D341Med (cell line): ENCODE results near the gene CCL16.
"Not testable (repeated sequence)": the region's sequence is repeated elsewhere in the genome, so short reads cannot be mapped to it uniquely, and the experiment has no call there.

Source experiments
- DNase-seq: peaks from one replicate; pipeline ENCODE4 v3.0.0; 2012; ENCODE audit warnings: low spot score

Gene CCL16

GRCh38 chr17:35981246-35981645 lies at the start of gene CCL16:
Gene CCL16 (minus strand): TSS chr17:35981497. CDS start chr17:35981420, 77 bp downstream.
- DNase-seq = peak; percentile 24

GRCh38 chr17:36030956-36031355 lies 49.7 kb upstream of the CCL16 start:
- no peak for DNase-seq

DNA sequence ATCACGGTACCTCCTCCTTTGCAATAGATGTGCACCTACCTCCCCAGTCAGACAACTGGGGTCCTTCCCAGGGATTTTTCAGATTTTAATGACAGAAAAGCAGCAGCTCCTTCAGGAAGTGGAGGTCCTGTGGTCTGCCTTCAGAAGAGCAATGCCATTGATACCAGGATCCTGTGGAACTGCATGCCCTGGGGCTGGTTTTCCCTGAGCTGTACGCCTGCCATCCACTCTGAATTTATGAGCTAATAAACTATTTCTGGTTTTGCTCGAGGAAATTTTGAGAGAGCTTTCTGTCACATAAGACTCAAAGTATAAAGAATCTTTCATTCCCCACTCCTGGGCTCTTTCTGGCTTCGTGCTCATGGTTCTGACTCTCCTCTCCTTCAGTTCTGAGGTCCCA lies 46.5 kb upstream of the CCL16 start:
- no peak for DNase-seq

DNA sequence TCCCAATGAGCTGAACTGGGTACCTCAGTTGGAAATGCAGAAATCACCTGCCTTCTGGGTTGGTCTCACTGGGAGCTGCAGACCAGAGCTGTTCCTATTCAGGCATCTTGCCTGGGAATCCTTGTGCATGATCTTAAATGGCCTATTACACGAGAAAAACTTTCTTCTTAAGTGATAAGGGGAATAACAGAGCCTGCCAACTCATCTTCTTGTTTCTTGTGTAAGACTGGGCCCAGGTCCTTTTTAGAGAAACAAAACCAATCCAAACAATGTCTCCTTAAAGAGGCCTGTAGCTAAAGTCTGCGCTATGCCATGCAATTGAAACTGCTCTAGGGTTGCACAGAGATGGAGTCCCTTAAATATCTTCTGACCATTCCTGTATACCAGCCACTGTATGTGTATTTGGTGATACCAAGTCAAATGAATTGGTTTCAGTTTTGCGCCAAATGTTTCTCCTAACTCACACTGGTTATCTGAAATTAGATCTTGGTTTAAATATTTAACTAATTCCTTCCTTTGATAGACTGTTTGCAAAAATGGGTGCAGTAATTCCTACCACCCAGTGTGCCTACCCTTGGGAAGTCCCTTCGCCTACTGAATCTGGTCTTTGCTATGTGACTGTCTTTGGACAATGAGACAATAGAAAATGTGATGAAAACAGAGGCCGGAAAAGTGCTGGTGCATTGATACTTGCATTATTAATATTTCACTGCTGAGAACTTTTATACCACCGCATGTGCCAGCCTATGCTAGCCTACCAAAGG lies 43.0 kb upstream of the CCL16 start:
- no peak for DNase-seq

GRCh38 chr17:36019423-36019822 lies 38.1 kb upstream of the CCL16 start:
- no peak for DNase-seq

GRCh38 chr17:36017799-36018198 lies 36.5 kb upstream of the CCL16 start, which contains the start of gene CCL23:
Gene CCL23 (minus strand): TSS chr17:36017972. CDS start chr17:36017897, 75 bp downstream.
- DNase-seq = no peak

DNA sequence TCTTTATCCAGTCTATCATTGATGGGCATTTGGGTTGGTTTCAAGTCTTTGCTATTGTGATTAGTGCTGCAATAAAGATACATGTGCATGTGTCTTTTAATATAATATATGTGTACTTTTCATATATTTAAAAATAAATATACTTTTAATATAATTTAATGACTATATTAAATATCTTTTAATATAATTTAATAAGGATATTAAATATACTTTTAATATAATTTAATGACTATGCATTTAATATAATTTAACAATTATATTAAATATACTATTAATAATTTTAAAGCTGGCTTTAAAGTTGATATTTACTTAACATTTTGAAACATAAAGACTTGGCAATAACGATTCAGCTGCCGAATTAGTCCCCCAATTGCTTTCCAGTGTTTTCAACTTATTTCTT lies 35.3 kb upstream of the CCL16 start:
- DNase-seq = no peak

DNA sequence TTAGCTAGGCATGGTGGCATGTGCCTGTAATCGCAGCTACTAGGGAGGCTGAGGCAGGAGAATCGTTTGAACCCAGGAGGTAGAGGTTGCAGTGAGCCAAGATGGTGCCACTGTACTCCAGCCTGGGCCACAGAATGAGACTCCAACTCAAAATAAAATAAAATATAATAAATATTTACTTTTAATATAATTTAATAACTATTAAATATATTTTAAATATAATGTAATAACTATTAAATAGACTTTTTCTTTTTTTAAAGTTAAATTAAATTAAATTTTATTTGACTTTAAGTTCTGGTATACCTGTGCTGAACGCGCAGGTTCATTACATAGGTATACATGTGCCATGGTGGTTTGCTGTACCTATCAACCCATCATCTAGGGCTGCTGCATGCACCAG lies 34.6 kb upstream of the CCL16 start:
- DNase-seq = not testable (repeated sequence)

GRCh38 chr17:36014946-36015345 lies 33.6 kb upstream of the CCL16 start:
- no peak for DNase-seq

- no peak for DNase-seq
Measured at GRCh38 chr17:36011201-36011600, 29.9 kb upstream of the CCL16 start.

DNA sequence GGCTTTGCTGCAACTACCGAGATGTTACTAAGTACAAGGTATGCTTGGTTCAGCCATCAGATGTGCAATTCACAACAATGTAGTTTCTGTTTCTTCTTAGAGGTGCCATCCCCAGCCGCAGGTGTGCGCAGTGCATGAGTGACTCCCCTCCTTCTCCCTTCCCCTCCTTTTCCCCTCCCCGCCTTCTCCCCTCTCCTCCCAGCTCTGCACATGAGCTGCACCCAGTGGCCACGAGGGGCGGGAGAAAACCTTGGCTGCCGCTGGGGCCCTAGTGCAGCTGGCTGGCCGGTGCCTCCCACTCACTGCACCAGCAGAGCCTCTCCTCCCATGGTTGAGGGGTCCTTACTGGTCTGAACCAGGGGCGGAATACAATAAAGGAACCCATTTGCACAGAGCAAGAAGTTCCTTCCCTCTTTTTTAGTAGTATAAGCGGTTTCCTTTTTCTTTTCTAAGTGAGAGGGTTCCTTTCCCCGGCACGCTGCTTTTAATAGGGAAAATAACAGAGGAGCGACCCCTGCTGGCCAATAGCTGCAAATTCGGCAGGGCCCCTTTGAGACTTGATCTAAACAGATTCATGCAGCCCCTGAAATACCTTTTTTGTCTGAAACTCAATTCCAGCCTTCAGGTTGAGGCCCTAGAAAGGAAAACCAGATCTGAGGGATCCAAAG lies 27.8 kb upstream of the CCL16 start:
- DNase-seq = no peak

GRCh38 chr17:36004594-36005108 lies 23.4 kb upstream of the CCL16 start:
- no peak for DNase-seq

DNA sequence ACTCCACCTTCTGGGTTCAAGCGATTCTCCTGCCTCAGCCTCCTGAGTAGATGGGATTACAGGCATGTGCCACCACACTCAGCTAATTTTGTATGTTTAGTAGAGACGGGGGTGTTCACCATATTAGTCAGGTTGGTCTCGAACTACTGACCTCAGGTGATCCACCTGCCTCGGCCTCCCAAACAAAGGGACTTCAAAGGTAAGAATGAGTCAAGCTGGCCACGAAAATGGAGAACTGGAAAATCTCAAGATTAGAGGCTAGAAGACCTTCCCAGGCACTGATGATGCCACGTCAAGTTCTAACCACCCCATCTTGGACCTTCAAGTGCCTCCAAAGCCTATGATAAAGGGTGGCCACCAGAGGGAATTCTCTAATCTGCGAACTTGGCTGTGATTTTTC lies 21.3 kb upstream of the CCL16 start:
- no peak for DNase-seq

DNA sequence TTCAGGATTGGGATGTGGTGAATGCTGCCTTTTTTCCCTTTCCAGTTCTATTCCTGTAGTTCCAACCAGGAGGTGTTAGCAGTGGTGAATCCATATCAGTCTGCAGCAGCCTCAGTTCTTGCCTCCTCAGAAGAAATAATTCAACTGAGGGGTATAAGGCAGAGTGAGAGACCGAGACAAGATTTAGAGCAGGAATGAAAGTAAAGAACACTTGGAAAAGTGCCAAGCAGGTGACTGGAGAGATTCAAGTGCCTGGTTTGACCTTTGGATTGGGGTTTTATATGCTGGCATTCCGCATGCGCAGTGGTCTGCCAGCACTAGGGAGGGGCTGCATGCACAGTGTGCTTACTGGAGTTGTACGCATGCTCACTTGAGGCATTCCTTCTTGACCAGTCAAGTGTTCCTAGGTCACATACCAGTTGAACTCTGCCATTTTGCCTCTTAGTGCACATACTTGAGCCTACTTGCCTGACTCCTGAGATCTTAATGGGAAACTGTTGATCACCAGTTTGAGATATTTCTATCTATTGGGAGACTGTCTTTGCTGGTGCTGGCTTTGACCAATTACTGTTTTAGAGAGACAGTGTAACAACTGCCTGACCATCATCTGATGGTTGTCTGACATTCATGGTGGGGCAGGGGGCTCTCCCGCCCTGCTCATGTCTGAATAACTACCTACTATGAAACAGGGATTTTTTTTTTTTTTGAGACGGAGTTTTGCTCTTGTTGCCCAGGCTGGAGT lies 20.7 kb upstream of the CCL16 start:
- no peak for DNase-seq

- DNase-seq = peak; percentile 25
Measured at GRCh38 chr17:36001110-36001771, 19.9 kb upstream of the CCL16 start, which contains the start of gene CCL15. Gene CCL15 (minus strand): TSS chr17:36001553. CDS start chr17:36001492, 61 bp downstream.

DNA sequence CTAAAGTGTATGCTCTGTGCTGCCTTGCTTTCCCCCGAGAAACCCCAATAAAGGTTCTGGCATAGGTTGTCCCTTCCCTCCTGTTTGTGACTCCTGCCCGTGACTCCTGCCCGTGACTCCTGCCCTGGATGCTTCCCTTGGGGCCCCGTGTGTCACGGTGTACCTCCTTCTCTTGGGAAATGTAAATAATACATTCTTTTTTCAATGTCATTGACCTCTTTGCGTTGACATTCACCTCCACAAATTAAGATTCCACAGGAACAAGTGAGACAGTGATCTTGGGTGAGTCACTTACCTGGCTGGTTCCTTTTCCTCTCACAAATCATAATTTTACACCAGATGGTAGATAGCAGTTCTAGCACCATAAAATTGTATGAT lies 19.4 kb upstream of the CCL16 start:
- no peak for DNase-seq

GRCh38 chr17:35998756-35999155 lies 17.5 kb upstream of the CCL16 start:
- DNase-seq = no peak

DNA sequence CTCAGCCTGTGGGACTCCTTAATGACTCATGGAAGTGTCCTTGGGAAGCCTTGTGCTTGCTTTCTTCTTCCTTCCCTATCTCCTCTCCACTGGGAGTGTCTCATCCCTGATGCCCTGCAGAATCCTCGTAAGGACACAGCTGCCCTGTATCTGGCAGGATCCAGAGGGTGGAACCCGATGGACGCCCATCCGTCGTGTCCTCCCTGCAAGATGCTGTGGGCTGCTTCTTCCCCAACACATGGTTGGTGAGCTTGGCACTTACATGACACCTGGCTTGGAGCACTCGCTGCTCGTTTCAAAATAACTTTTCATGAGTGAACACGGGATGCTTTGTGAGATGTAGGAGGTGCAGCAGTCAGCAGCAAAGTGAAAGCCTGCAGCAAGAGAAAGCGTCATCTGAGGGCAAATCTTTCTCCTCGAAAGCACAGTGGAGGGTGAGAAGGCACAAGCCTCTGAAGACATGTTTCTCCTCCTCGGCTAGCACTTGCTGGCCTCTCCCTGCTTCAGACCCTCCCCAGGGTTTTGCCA lies 16.8 kb upstream of the CCL16 start:
- no peak for DNase-seq

- not testable (repeated sequence) for DNase-seq
Measured at GRCh38 chr17:35995346-35995745, 14.0 kb upstream of the CCL16 start.

DNA sequence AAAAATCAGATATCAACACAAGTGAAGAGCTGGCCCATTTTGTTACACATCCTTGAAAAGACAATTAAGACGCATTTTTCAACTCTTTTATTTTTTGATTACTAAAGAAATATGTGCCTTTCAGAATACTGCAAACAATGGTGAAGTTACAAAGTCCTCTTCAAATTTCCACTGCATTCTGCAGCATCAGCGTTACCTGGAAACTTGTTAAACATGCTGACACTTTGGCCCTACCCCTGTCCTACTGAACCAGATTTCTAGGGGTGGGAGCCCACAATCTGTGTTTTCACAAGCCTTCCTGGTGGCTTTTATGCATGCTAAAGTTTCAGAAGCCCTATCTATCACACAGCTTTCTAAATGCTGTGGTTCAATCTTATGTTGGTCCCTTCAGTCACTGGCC lies 9.8 kb upstream of the CCL16 start:
- DNase-seq = no peak

DNA sequence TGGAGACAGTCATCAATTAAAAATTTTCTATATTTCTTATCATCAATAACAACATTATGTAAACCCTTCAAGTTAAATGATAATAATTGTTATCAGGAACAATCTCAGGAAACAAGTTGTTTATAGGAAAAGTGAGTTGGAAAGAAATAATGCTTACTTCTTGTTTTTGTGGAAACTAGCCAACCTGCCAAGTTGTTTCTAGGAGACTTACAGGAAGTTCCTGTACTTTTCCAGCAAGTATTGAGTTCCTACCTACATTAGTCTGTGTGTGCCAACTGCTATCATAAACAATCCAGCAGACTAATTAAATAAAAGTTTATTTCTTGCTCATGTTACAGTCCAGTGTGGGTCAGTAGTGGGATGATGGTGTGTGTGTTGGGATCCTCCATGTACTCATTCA lies 6.9 kb upstream of the CCL16 start:
- DNase-seq = no peak

- no peak for DNase-seq
Measured at GRCh38 chr17:35986643-35987042, 5.3 kb upstream of the CCL16 start, which contains the start of gene CCL14. Gene CCL14 (minus strand): TSS chr17:35986729. CDS start chr17:35986649, 80 bp downstream.
